Measurements from ENCODE around the gene DEPDC1B. TPM values are rescaled to one million over a fixed set of nuclear protein-coding genes. Genes with fewer than 3 reads are reported as not detected.

The DEPDC1B gene
- total and polyA plus RNA-seq, 2 of the 4 experiments (the other 2 are of a cell fraction), result 4.4 to 9.3 TPM

DNA sequence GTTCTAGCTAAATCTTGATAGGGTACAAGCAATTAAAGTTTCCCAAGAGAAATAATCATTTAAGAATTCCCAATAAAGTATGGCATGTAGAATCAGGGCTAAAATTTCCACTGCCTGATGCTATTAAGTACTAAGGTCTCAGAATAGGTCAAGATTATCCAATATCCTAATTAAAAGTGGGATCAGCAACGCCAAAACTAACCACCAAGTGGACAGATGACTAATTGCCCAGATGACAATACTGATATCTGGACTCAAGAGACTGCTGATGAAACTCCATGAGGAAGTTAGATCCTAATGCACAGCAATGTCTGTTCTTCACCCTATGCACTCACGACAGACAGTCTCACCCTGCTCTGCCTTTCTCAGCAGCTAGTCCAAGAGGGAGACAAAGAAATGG, 14.3 kb downstream of the DEPDC1B start:
- Histone ChIP-seq H3K27me3 (ENCODE audit: control insufficient read depth, insufficient read depth, low read length) (no peaks in the 10 kb centered on the region), H3K4me2 (ENCODE audit: low read depth, low read length) (no peak overlapping the region), H3K79me1 (ENCODE audit: low read depth in 1 of 2, low read length in 2 of 2) (peaks cover 18 to 41% of the 10 kb centered on the region in 2 experiments), H3K9ac (ENCODE audit: low read depth, low read length) (no peak overlapping the region), H3K23ac (ENCODE audit: low read depth, low read length) (no peak overlapping the region), H2AFZ (replicated peaks; ENCODE audit: low read length, poor library complexity) (no peak overlapping the region), H4K8ac (ENCODE audit: low read depth in 2 of 2, low read length in 2 of 2) (no peak overlapping the region; a peak in 1 of 4 replicates), H3K9me3 (ENCODE audit: control insufficient read depth, insufficient read depth, low read length) (no peaks in the 10 kb centered on the region), H4K5ac (ENCODE audit: low read depth, low read length) (no peak overlapping the region), H2BK20ac (ENCODE audit: low read depth, low read length) (no peak overlapping the region), H3K27ac (ENCODE audit: insufficient read depth, low read length) (no peak overlapping the region), H3K36me3 (ENCODE audit: control insufficient read depth, insufficient read depth, low read length) (no peaks in the 10 kb centered on the region), H2BK5ac (ENCODE audit: low read depth, low read length, poor library complexity, severe bottlenecking) (no peak overlapping the region), H2BK15ac (ENCODE audit: low read depth, low read length) (no peak overlapping the region), H3K9me1 (ENCODE audit: insufficient read depth, low read length) (peaks cover 3% of the 10 kb centered on the region; the same call in 1 of the 2 replicates), H3K4me3 (ENCODE audit: insufficient read depth, low read depth, low read length) (no peak overlapping the region), H2AK5ac (ENCODE audit: low read depth, low read length) (no peak overlapping the region), H2BK120ac (ENCODE audit: low read depth, low read length) (no peak overlapping the region), H3K4ac (ENCODE audit: low read depth, low read length) (no peak overlapping the region), H4K91ac (ENCODE audit: insufficient read depth, low read depth, low read length) (no peak overlapping the region), H4K20me1 (ENCODE audit: insufficient read depth, low read length) (no peaks in the 10 kb centered on the region), H3K18ac (ENCODE audit: low read depth, low read length) (no peak overlapping the region), H3K4me1 (ENCODE audit: control insufficient read depth, insufficient read depth, low read length) (no peaks in the 10 kb centered on the region), H2AK9ac (replicated peaks; ENCODE audit: low read depth, low read length, poor library complexity) (no peak overlapping the region), H3K14ac (replicated peaks; ENCODE audit: low read depth, low read length) (no peak overlapping the region), H3K56ac (ENCODE audit: extremely low read depth, insufficient read depth, low read length) (no peak overlapping the region)
- dilution Hi-C loops (cut with HindIII; ENCODE audit: low sequenced_read_pairs, unreplicated experiment) (no loop called here), in situ Hi-C loops (cut with MboI; ENCODE audit: low sequenced_read_pairs) (loop anchor here (25.0 kb wide), 2 partner anchors 477 to 627 kb away; partner anchors contain the start of gene SMIM15), intact Hi-C loops (cut with micrococcal nuclease) (no loop called here)
- ATAC-seq (ENCODE audit: low read depth) (no peak), DNase-seq (no peak)
- no peak for TF ChIP-seq SMC3 (IDR thresholded peaks at IDR 0.05; ENCODE audit: low read depth, low read length)
- no peak for TF ChIP-seq MAZ (IDR thresholded peaks at IDR 0.05; ENCODE audit: borderline replicate concordance, low read depth, low read length)
- no peak for TF ChIP-seq CHD1 (IDR thresholded peaks at IDR 0.05; ENCODE audit: low read depth, low read length)
- ChIA-PET POLR2A (ENCODE audit: unreplicated experiment) (no interaction called here), CTCF (no interaction called here)
- WGBS, 2 experiments (ENCODE audit: extremely low coverage in 2 of 2, insufficient read length in 1 of 2), result no CpG with 5 or more reads among the region's 2 CpGs
- BruUV-seq (replicated peaks), result no TSS peak

Data from IMR-90 (cell line).